Activated B cell treated with CpG ODN at 0.5 μM for 24 hours (primary cell): ENCODE data around the gene MRPL27. TPM values are rescaled to one million over a fixed set of nuclear protein-coding genes. Genes with fewer than 3 reads are reported as not detected.

Experiments used
- ATAC-seq: fragments of 200-7000 bp; cut with Tn5 transposase; one replicate; pipeline ENCODE4 v1.10.0; 2021; ENCODE audit warnings: low read depth, mild to moderate bottlenecking, moderate library complexity
- CTCF ChIA-PET: fragments of 350-600 bp; sonication (Branson Sonifier 250); formaldehyde crosslinking; loops from one replicate; lab custom pipeline; 2021; ENCODE audit warnings: antibody characterized with exemption; lab: Charles Lee
- POLR2A ChIA-PET: fragments of 350-600 bp; sonication (Branson Sonifier 250); formaldehyde crosslinking; loops from one replicate; lab custom pipeline; 2021; ENCODE audit warnings: antibody characterized with exemption; lab: Charles Lee
- DNase-seq: peaks from one replicate; pipeline ENCODE4 v3.0.0; 2022
- H3K27ac Mint-ChIP-seq: one replicate; pipeline ENCODE4 v1.8.0; 2020; ENCODE audit warnings: mixed read lengths
- H3K27me3 Mint-ChIP-seq: one replicate; pipeline ENCODE4 v1.8.0; 2021; ENCODE audit warnings: mixed read lengths
- H3K36me3 Mint-ChIP-seq: one replicate; pipeline ENCODE4 v1.8.0; 2021; ENCODE audit warnings: low read depth, mixed read lengths
- H3K4me1 Mint-ChIP-seq: one replicate; pipeline ENCODE4 v1.8.0; 2021; ENCODE audit warnings: mixed read lengths
- H3K4me3 Mint-ChIP-seq: one replicate; pipeline ENCODE4 v1.8.0; 2020; ENCODE audit warnings: mild to moderate bottlenecking, mixed read lengths
- H3K9me3 Mint-ChIP-seq: one replicate; pipeline ENCODE4 v1.8.0; 2020; ENCODE audit warnings: mixed read lengths
- intact Hi-C: fragments of 100-400 bp; cut with micrococcal nuclease; formaldehyde crosslinking; loops from one replicate; pipeline ENCODE4 v1.15.1; 2024
- total RNA-seq: library from RNA; stranded (reverse); gene quantifications from 2 replicates; pipeline ENCODE4 v1.2.3, GENCODE V29; 2022
- TF ChIP-seq, protein P1 (sequence below): fragments of 200-600 bp; IDR thresholded peaks from one replicate; pipeline ENCODE4 v1.8.0; 2022; ENCODE audit warnings: antibody characterized with exemption, mild to moderate bottlenecking

MRPL27 gene
- total RNA-seq, 1 donor from 2014 or later = 45.0 TPM

DNA sequence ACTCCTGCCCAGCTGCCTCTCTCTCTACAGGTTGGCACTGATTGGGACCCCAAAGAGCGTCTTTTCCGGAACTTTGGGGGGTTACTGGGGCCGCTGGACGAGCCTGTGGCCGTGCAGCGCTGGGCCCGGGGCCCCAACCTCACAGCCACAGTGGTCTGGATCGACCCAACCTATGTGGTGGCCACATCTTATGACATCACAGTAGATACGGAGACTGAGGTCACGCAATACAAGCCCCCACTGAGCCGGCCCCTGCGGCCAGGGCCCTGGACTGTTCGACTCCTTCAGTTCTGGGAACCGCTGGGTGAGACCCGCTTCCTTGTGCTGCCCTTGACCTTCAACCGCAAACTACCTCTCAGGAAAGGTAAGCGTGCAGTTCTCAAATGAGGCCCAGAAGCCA lies 14.8 kb downstream of the MRPL27 start:
- ATAC-seq (no peak), DNase-seq (no peak)
- H3K27me3 Mint-ChIP-seq = no peaks in the 10 kb centered on the region
- ChIA-PET POLR2A (no interaction called here), CTCF (no interaction called here)
- peaks cover 7% of the 10 kb centered on the region for H3K4me1 Mint-ChIP-seq
- TF ChIP-seq, protein P1, sequence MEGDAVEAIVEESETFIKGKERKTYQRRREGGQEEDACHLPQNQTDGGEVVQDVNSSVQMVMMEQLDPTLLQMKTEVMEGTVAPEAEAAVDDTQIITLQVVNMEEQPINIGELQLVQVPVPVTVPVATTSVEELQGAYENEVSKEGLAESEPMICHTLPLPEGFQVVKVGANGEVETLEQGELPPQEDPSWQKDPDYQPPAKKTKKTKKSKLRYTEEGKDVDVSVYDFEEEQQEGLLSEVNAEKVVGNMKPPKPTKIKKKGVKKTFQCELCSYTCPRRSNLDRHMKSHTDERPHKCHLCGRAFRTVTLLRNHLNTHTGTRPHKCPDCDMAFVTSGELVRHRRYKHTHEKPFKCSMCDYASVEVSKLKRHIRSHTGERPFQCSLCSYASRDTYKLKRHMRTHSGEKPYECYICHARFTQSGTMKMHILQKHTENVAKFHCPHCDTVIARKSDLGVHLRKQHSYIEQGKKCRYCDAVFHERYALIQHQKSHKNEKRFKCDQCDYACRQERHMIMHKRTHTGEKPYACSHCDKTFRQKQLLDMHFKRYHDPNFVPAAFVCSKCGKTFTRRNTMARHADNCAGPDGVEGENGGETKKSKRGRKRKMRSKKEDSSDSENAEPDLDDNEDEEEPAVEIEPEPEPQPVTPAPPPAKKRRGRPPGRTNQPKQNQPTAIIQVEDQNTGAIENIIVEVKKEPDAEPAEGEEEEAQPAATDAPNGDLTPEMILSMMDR = no peak
- H3K9me3 Mint-ChIP-seq = no peaks in the 10 kb centered on the region
- no peak overlapping the region for H3K27ac Mint-ChIP-seq
- peaks cover 53% of the 10 kb centered on the region for H3K36me3 Mint-ChIP-seq
- no peak overlapping the region for H3K4me3 Mint-ChIP-seq
- intact Hi-C loops = no loop called here

DNA sequence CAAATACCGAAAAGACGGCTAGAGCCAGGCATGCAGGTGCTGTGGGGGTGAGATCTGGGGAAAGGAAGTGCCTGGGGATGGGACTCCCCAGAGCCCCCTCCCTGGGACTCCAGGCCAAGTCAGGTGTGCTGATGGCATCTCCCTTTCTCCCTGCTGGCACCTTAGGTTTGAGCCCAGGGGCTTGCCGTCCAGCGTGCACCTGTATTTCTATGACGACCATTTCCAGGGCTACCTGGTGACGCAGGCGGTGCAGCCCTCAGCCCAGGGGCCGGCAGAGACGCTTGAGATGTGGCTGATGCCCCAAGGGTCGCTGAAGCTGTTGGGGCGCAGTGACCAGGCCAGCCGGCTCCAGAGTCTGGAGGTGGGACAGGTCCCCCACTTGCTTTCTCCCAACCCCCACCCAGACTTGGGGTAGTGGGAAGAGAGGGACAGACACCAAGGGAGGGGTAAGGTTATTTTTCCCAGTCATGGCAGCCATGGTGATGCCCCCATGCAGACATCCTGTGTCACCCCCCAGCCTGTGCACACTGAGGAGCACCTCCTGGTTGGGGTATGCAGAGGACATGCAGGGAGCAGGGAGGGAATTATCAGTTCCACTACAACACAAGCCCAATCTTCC lies 16.0 kb downstream of the MRPL27 start:
- TF ChIP-seq, protein P1 = no peak
- ATAC-seq (no peak), DNase-seq (no peak)
- POLR2A ChIA-PET = no interaction called here
- Mint-ChIP-seq H3K36me3 (peaks cover 56% of the 10 kb centered on the region), H3K27ac (no peak overlapping the region), H3K4me1 (peaks cover 2% of the 10 kb centered on the region), H3K9me3 (no peaks in the 10 kb centered on the region), H3K4me3 (no peak overlapping the region), H3K27me3 (no peaks in the 10 kb centered on the region)
- CTCF ChIA-PET = no interaction called here
- intact Hi-C loops = no loop called here

DNA sequence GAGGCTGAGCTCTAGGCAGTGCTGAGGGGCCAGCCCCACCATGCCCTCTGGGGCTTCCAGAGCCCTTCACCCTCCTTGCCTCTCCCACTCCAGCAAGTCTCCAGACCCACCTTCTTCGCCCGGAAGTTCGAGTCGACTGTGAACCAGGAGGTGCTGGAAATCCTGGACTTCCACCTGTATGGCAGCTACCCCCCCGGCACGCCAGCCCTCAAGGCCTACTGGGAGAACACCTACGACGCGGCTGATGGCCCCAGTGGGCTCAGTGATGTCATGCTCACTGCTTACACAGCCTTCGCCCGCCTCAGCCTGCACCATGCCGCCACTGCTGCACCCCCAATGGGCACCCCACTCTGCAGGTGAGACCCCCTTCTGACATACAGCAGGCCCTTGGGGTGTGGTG lies 16.6 kb downstream of the MRPL27 start:
- intact Hi-C loops = no loop called here
- ChIA-PET POLR2A (no interaction called here), CTCF (no interaction called here)
- no peaks in the 10 kb centered on the region for H3K27me3 Mint-ChIP-seq
- no peak overlapping the region for H3K4me3 Mint-ChIP-seq
- no peaks in the 10 kb centered on the region for H3K9me3 Mint-ChIP-seq
- H3K36me3 Mint-ChIP-seq = peaks cover 54% of the 10 kb centered on the region
- DNase-seq (no peak), ATAC-seq (no peak)
- H3K27ac Mint-ChIP-seq = no peak overlapping the region
- no peaks in the 10 kb centered on the region for H3K4me1 Mint-ChIP-seq
- TF ChIP-seq, protein P1 = no peak

DNA sequence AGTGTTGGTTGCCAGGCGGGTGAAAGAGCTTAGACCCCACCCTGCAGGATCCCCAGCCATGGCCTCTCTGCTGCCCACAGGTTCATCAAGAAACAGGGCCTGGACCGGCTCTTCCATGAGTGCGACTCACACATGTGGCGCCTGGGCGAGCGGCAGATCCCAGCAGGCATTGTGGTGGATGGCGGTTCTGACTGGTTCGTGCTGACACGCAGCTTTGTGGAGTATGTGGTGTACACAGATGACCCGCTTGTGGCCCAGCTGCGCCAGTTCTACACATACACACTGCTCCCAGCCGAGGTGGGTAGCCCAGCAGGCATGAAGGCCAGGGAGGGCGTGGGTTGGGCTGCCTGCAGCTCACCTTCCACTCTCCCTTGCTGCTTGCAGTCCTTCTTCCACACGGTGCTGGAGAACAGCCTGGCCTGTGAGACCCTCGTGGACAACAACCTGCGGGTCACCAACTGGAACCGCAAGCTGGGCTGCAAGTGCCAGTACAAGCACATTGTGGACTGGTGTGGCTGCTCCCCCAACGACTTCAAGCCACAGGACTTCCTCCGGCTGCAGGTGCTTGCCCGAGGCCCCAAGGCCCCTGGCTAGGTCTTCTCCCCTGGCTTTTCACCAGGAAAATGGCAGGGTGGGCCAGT lies 17.2 kb downstream of the MRPL27 start:
- Mint-ChIP-seq H3K27me3 (no peaks in the 10 kb centered on the region), H3K27ac (no peak overlapping the region), H3K36me3 (peaks cover 54% of the 10 kb centered on the region), H3K9me3 (no peaks in the 10 kb centered on the region), H3K4me3 (no peak overlapping the region), H3K4me1 (no peaks in the 10 kb centered on the region)
- TF ChIP-seq, protein P1 = no peak
- intact Hi-C loops = no loop called here
- POLR2A ChIA-PET = no interaction called here
- no peak for ATAC-seq
- DNase-seq = no peak
- CTCF ChIA-PET = no interaction called here

DNA sequence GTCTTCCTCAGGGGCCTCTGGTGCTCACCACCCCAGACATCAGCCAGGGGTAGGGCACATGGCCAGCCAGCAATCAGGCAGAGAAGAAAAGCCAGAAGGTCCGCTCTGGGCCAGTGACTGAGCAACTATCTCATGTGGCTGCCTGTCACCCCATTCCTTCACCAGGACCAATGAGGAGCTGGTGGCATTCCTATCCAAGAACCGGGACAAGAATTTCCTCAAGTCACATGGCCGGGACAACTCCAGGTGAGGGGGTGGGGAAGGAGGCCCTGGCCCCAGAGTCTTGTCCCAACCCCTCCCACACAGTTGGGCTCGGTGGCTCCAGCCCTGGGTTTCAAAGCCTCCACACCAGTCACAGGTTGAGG lies 17.7 kb downstream of the MRPL27 start:
- Mint-ChIP-seq H3K9me3 (no peaks in the 10 kb centered on the region), H3K27me3 (no peaks in the 10 kb centered on the region), H3K4me3 (no peak overlapping the region), H3K27ac (no peak overlapping the region), H3K36me3 (peaks cover 52% of the 10 kb centered on the region), H3K4me1 (no peaks in the 10 kb centered on the region)
- POLR2A ChIA-PET = no interaction called here
- TF ChIP-seq, protein P1 = no peak
- DNase-seq = no peak
- ATAC-seq = no peak
- intact Hi-C loops = no loop called here
- CTCF ChIA-PET = no interaction called here
